ENCODE measurements around the gene MAP2K2. TPM values are rescaled to one million over a fixed set of nuclear protein-coding genes. Genes with fewer than 3 reads are reported as not detected.
"Not testable (repeated sequence)": the region's sequence is repeated elsewhere in the genome, so short reads cannot be mapped to it uniquely, and the experiment has no call there.

The MAP2K2 gene
- total RNA-seq (100 to 1,000 TPM; 119 to 134 TPM), polyA plus RNA-seq (100 to 1,000 TPM in 1 of 3 donors, 10 to 100 TPM in 2; 48.0 to 101 (median 67.3) TPM), total RNA-seq (68.4 to 106 (median 87.3) reads per million in 6 experiments)

DNA sequence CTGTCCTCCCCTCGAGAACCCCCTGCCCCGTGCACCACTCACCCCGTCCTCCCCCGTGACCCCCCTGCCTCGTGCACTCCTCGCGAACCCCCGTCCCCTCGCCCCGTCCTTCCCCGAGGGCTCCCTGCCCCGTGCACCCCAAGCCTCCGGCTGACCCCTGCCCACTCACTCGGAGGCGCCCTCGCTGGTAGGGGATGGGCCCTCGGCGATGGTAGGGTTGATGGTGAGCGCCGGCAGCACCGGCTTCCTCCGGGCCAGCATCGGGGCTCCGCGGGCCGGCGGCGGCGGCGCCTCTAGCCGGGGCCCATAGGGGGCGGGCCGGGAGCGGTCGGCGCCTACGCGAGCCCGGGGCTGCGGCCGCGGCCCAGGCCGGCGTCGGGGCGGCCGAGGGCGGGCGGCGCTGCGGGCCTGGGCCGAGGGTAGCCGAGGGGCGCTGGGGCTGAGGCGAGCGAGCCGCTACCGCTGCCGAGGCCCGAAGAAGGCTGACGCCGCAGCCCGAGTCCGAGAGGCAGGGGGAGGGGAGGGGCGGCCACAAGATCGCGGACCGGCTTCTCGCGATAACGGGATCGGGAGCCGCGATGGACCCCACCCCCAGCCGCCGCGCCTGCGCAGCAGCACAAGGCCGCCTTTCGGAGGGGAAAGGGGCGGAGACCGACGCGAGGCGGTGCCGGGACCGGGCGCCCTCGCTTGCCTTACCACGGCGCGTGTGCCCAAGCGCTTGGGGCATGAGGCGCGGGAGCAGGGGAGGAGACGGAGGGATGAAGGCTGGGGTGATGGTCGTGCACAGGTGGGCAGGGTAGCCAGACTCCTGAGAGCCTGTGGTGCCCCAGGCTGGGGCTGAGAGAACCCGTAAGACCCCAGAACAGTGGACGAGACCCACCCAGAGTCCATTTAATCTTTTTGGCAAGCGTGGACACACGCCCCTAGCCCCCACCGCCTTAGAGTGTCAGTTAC, at the start of gene MAP2K2:
Gene MAP2K2 (minus strand): TSS at position 508 of the 954 bp plus-strand sequence. CDS start 247 bp downstream, at position 261.
- Mint-ChIP-seq H3K4me3 (peak within 1 kb of the TSS; percentile 82 to 98 (median 91)), H3K4me1 (peaks cover 15 to 32% (median 27%) of the 10 kb centered on the region in 4 donors), H3K36me3 (peaks cover 0 to 6% (median 0%) of the 10 kb centered on the region in 3 donors), H3K27me3 (no peaks in the 10 kb centered on the region), H3K27ac (peak within 1 kb of the TSS; percentile 85 to 98 (median 94)), H3K9me3 (no peaks in the 10 kb centered on the region)
- ATAC-seq (peak; percentile 96 to 97), DNase-seq (peak; percentile 91 to 98 (median 96))
- POLR2A ChIA-PET, result interaction anchor here (0.6 to 1.6 kb wide), 10 partner anchors 8 to 1955 kb away, joined by 3 to 7 read pairs (median 4); no protein-coding TSS in a partner anchor

DNA sequence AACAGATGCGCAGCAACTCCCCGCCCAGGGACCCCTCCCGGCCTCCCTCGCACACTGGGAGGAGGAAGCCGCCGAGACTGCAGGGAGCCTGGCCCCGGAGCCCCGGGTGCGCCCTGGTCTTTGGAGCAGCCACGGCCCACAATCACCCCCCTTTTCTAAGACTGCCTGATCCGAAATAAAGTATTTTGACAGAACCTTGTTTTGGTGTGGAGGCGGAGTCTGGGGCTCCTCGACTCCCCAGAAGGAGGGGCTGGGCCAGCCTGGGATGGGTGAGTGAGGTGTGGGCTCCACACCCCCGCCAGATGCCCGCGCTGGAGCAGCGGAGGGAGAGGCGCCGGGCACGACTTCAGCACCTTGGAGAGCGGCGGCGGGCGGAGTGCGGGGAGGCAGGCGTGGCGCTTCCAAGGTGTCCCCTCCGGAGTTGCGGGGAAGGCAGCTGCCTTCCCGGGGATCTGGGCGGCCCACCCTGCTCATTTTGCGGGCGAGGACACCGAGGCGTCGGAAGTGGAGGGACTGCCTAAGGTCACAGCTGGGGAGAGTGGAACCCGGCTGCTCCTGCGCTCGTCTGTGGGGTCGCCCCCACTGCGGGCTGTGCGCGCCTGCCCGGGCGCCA, 49.0 kb upstream of the MAP2K2 start:
- peaks cover 5 to 30% (median 25%) of the 10 kb centered on the region in 5 donors for H3K27me3 Mint-ChIP-seq
- ATAC-seq (peak; percentile 89 to 95), DNase-seq (peak; percentile 42 to 84 (median 71))
- POLR2A ChIA-PET, result no interaction called here
- no peaks in the 10 kb centered on the region for H3K9me3 Mint-ChIP-seq
- peak overlapping the region in 1 of 10 donors; percentile 68 for H3K27ac Mint-ChIP-seq
- no peak overlapping the region for H3K4me3 Mint-ChIP-seq
- H3K4me1 Mint-ChIP-seq, result peaks cover 3 to 13% (median 5%) of the 10 kb centered on the region in 4 donors
- H3K36me3 Mint-ChIP-seq, result peaks cover 0 to 13% (median 0%) of the 10 kb centered on the region in 3 donors

DNA sequence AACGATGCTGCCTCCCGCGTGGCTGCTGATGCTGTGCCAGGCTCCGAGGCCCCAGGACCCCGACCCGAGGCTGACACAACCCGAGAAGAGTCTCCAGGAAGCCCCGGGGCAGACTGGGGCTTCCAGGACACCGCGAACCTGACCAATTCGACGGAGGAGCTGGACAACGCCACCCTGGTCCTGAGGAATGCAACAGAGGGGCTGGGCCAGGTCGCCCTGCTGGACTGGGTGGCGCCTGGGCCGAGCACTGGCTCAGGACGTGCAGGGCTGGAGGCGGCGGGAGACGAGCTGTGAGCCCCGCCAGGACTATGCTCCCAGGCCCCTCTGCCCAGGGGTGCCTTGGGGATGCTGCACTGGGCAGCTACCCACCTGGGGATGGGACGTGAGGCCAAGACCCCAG, 47.8 kb upstream of the MAP2K2 start:
- Mint-ChIP-seq H3K9me3 (no peaks in the 10 kb centered on the region), H3K36me3 (peaks cover 0 to 6% (median 0%) of the 10 kb centered on the region in 3 donors), H3K27ac (peak overlapping the region in 1 of 10 donors; percentile 59), H3K4me3 (no peak overlapping the region), H3K27me3 (peaks cover 8 to 43% (median 33%) of the 10 kb centered on the region in 5 donors), H3K4me1 (peaks cover 3 to 13% (median 6%) of the 10 kb centered on the region in 4 donors)
- DNase-seq (no peak), ATAC-seq (no peak)
- POLR2A ChIA-PET, result no interaction called here

DNA sequence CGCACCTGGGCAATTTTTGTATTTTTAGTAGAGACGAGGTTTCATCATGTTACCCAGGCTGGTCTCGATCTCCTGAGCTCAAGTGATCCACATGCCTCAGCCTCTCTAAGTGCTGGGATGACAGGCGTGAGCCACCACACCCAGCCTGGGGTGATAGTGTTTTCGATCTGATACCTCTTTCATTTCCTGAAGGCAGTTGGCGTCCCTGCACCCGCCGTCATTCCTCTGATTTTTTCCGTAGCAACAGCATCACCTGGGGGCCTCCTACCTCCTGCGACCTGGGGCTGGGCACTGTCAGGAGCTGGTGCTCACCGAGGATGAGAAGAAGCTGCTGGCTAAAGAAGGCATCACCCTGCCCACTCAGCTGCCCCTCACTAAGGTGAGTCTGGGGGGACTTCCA, 40.3 kb upstream of the MAP2K2 start:
- no peaks in the 10 kb centered on the region for H3K36me3 Mint-ChIP-seq
- H3K4me3 Mint-ChIP-seq, result no peak overlapping the region
- no peak for DNase-seq
- peaks cover 0 to 3% (median 0%) of the 10 kb centered on the region in 4 donors for H3K4me1 Mint-ChIP-seq
- H3K9me3 Mint-ChIP-seq, result no peaks in the 10 kb centered on the region
- H3K27ac Mint-ChIP-seq, result no peak overlapping the region
- POLR2A ChIA-PET, result no interaction called here
- ATAC-seq, result no peak
- H3K27me3 Mint-ChIP-seq, result peaks cover 7 to 36% (median 13%) of the 10 kb centered on the region in 5 donors

DNA sequence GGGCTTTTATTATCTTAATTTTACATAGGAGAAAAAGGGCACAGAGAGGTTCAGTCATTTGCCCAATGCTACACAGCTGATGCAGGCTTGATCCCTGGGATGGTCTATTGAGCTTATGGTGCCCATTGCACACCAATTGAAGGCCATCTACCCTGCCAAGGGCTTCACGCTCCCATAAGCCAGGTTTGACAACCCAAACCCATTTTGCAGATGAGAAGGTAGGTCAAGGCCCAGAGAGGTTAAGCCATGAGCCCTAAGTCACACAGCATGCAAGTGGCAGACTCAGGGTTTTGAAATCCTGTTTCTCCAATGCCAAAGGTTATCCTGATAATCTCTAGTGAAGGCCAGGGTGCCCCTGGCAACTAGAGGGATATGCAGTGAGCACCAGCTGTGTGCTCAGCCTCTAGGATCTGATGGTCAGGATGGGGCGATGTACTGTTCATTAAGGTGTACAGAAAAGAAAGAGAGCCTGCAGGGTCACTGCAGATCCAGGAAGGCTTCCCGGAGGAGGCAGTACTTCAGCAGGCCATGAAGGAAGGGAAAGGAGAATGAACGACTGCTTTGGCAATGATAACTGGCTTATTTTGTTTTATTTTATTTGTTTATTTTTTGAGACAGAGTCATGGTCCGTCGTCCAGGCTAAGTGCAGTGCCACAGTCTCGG, 37.6 kb upstream of the MAP2K2 start:
- Mint-ChIP-seq H3K9me3 (no peaks in the 10 kb centered on the region), H3K36me3 (no peaks in the 10 kb centered on the region), H3K27ac (no peak overlapping the region), H3K4me1 (no peaks in the 10 kb centered on the region), H3K4me3 (no peak overlapping the region), H3K27me3 (peaks cover 0 to 17% (median 1%) of the 10 kb centered on the region in 5 donors)
- DNase-seq (no peak), ATAC-seq (no peak)
- POLR2A ChIA-PET, result interaction anchor here (0.7 kb wide), 1 partner anchor 64 kb away, joined by 3 read pairs; no protein-coding TSS in a partner anchor

DNA sequence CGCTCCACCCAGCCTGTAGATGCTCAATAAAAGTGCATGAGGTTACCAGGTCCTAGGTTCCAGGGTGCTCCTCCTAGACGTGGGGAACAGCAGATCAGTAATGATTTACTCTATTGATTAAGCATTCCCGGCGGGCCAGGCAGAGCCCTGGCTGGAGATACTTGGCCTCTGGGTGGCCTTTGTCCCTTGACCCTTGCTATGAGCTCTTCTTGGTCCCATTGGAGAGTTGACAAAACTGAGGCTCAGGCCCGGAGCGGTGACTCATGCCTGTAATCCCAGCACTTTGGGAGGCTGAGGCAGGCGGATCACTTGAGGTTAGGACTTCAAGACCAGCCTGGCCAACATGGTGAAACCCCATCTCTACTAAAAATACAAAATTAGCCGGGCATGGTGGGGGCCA, 34.0 kb upstream of the MAP2K2 start:
- H3K4me1 Mint-ChIP-seq, DNase-seq, H3K4me3 Mint-ChIP-seq, H3K36me3 Mint-ChIP-seq, POLR2A ChIA-PET, ATAC-seq, H3K27me3 Mint-ChIP-seq, H3K27ac Mint-ChIP-seq, H3K9me3 Mint-ChIP-seq: not testable (repeated sequence)

DNA sequence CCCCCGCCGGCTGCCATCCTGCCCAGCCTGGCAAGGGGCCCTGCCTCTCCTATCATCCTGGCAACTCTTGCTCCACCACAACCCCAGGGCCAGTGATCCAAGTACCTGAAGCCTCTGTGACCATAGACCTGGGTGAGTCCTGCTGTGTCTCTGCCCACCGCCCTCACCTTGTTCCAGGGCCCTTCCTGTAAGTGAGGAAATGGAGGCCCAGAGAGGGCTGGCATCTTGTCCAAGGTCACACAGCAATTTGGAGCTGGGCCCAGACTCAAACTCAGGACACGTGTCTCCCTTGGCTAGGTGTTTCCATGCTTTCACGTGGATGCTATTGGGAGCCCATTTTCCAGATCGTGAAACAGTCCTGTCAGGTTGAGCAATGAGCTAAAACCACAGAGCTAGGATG, 33.2 kb upstream of the MAP2K2 start:
- ATAC-seq, result no peak
- H3K36me3 Mint-ChIP-seq, result no peaks in the 10 kb centered on the region
- H3K4me3 Mint-ChIP-seq, result no peak overlapping the region

DNA sequence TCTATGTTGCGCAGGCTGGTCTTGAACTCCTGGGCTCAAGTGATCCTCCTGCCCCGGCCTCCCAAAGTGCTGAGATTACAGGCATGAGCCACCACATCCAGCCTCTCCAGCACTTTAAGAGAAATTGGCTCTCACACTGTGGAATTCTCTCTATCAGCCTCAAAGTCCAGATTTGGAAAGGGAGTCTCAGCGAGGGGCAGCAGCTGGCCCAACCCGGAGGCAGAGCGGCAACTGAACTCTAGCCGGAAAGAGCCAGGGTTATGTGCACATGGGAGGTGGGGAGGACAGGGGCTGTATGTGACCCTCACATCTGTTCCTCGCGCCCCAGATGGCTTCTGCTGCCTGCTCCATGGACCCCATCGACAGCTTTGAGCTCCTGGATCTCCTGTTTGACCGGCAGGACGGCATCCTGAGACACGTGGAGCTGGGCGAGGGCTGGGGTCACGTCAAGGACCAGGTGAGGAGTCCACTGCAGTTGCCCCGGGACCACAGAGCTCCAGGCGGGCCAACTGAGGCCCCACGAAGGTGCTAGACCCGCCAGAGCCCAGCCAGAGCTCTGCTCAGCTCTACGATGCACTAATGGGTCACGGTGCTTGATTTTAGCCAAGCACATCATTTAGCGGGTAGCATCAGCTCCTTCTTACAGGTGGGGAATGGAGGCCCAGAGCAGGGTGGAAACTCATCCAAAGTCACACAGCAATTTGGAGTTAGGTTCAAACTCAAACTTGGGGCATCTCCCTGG, 30.8 kb upstream of the MAP2K2 start:
- Mint-ChIP-seq H3K4me3 (no peak overlapping the region), H3K27me3 (peaks cover 0 to 7% (median 2%) of the 10 kb centered on the region in 5 donors)
- no peak for ATAC-seq

More for the DNA sequence above, 33.2 kb upstream of the MAP2K2 start:
- DNase-seq, result no peak
- Mint-ChIP-seq H3K27ac (no peak overlapping the region), H3K4me1 (peaks cover 0 to 2% (median under 1%) of the 10 kb centered on the region in 4 donors), H3K9me3 (no peaks in the 10 kb centered on the region), H3K27me3 (peaks cover 0 to 3% (median 0%) of the 10 kb centered on the region in 5 donors)
- POLR2A ChIA-PET, result interaction anchor here (0.6 kb wide), 1 partner anchor 83 kb away, joined by 4 read pairs; no protein-coding TSS in a partner anchor

DNA sequence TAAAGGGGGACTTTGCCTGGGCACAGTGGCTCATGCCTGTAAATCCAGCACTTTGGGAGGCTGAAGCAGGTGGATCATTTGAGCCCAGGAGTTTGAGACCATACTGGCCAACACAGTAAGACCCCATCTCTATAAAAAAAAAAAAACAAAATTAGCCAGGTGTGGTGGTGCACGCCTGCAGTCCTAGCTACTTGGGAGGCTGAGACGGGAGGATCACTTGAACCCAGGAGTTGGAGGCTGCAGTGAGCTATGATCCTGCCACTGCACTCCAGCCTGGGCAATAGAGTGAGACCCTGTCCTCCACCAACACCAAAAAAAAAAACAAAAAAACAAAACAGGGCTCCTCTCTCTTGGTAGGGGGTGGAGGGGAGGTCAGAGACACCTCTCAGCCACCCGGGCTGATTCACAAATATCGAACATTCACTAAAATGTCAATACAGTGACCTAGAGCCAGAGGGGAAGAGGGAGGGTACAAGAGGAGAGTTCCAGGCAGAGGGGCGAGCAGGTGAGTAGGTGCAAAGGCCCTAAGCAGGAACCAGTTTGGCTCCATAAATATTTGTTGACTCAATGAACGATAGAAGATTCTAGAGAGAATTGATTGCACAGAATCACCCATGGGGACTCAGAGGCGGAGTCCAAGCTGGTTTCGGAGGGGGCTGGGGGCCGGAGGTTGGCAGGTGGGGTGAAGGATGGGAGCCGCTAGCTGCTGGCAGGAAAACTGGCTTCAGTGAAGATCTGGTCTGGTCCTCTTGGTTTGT, 28.5 kb upstream of the MAP2K2 start:
- no peak for DNase-seq
- Mint-ChIP-seq H3K36me3 (no peaks in the 10 kb centered on the region), H3K4me3 (no peak overlapping the region), H3K9me3 (no peaks in the 10 kb centered on the region), H3K27me3 (peaks cover 0 to 11% (median 4%) of the 10 kb centered on the region in 5 donors), H3K27ac (no peak overlapping the region), H3K4me1 (peaks cover 0 to 2% (median under 1%) of the 10 kb centered on the region in 4 donors)
- ATAC-seq, result no peak
- POLR2A ChIA-PET, result no interaction called here

More for the DNA sequence above, 30.8 kb upstream of the MAP2K2 start:
- POLR2A ChIA-PET, result no interaction called here
- Mint-ChIP-seq H3K9me3 (no peaks in the 10 kb centered on the region), H3K36me3 (no peaks in the 10 kb centered on the region), H3K27ac (no peak overlapping the region), H3K4me1 (peaks cover 0 to 2% (median under 1%) of the 10 kb centered on the region in 4 donors)
- DNase-seq, result no peak

DNA sequence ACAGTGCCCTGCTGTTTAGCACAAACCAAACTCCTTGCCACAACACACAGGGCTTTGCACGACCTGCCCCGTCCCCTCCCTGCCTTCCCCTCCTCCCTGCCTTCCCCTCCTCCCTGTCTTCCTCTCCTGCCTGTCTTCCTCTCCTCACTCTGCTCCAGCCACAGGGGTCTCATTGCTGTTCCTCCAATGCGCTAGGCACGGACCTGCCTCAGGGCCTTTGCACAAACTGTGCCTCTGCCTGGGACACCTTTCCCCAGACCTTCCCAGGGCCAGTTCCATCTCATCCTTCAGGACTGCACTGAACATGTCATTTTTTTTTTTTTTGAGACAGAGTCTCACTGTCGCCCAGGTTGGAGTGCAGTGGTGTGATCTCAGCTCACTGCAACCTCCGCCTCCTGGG, 27.7 kb upstream of the MAP2K2 start:
- Mint-ChIP-seq H3K4me3 (no peak overlapping the region), H3K9me3 (no peaks in the 10 kb centered on the region), H3K27ac (peak overlapping the region in 1 of 10 donors; percentile 38), H3K4me1 (peaks cover 0 to 2% (median under 1%) of the 10 kb centered on the region in 4 donors), H3K36me3 (no peaks in the 10 kb centered on the region), H3K27me3 (peaks cover 0 to 15% (median 6%) of the 10 kb centered on the region in 5 donors)
- POLR2A ChIA-PET, result no interaction called here
- no peak for ATAC-seq
- no peak for DNase-seq

DNA sequence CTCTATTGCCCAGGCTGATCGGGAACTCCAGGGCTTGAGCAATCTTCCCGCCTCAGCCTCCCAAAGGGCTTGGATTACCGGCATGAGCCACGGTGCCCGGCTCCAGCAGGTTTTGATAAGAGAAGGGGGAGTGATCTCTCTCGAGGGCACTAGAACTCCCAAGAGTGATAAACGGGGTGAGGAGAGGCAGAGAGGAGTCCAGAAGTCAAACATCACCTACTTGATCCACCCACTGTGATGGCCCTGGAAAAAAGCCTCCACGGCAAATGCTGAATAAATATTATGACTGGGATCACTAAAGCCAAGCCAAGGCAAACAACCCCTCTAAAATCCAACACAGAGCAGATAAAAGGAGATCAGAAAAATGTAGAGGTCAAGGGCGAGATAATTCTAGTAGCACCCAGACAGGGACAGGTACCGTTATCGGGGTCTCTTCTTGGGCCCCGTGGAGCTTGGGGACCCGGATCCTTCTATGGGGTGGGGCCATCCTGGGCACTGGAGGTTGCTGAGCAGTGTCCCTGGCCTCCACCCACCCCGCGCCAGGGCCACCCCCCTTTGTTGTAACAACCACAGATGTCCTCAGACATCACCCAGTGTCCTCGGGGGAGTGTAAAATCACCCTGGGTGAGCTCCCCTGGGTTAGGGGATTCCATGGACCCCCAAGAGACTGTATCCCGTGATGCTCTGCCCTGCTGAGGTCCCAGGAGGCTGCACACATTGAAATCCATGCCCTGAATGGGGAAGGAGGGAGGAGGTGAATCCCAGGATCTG, 25.8 kb upstream of the MAP2K2 start:
- ATAC-seq (no peak), DNase-seq (no peak)
- Mint-ChIP-seq H3K4me1 (peaks cover 0 to 4% (median under 1%) of the 10 kb centered on the region in 4 donors), H3K9me3 (no peaks in the 10 kb centered on the region), H3K4me3 (no peak overlapping the region), H3K27me3 (peaks cover 0 to 25% (median 8%) of the 10 kb centered on the region in 5 donors), H3K36me3 (no peaks in the 10 kb centered on the region), H3K27ac (no peak overlapping the region)
- POLR2A ChIA-PET, result no interaction called here

All from naive thymus-derived CD8-positive, alpha-beta T cell (primary cell).